Measurements from ENCODE around the gene DOCK2.
"Not testable (repeated sequence)": the region's sequence is repeated elsewhere in the genome, so short reads cannot be mapped to it uniquely, and the experiment has no call there.

Gene DOCK2

DNA sequence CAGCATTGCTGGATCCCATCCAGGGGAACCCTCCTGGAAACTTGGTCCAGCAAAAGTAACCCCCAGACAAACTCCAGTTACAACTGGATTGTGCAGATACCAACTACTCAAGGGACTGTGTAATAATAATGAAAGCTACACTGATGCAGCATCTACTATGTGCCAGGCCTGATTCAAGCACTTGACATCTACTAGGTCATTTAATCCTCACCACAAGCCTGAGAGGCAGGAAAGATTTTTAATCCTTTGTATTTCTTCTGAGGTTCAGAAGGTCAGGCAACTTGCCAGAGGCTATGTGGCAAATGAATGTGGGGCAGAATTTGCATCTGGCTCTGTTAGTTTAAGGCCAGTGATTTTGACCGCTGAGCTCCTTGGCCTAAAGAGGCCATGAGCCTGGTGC, 439.1 kb downstream of the DOCK2 start:
- DNase-seq: no peak

DNA sequence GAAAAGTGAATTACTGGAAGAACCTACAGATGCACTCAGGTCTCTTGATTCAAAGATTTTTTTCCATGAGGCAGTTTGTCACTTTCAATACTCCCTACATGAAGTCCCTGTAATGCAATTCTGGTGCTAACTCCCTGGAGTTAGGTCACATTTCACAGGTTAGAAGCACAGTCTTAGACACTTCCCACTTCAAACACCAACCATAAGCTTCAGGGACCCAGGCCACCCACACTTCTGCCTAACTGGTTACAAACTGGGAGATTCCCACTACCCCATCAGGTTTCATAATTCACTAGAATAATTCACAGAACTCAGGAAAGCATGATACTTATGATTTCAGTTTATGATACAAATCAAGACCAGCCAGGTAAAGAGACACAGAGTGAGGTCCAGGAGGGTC, 439.7 kb downstream of the DOCK2 start:
- DNase-seq: no peak

DNA sequence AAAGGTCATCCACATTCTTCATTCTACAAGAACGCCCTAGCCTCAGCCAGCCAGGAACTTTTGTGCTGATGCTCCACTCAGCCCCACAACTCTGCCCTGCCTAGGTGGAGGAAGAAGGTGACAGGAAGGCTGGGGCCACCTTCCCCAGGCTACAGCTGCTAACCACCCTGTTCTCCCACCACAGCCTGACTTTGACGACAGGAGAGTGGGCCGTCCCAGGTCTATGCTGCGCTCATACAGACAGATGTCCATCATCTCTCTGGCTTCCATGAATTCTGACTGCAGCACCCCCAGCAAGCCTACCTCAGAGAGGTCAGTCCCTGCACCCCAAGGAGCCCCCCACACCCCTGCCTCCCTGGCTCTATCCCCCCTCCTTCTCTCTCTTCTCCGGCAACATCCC, 440.5 kb downstream of the DOCK2 start:
- DNase-seq: no peak

DNA sequence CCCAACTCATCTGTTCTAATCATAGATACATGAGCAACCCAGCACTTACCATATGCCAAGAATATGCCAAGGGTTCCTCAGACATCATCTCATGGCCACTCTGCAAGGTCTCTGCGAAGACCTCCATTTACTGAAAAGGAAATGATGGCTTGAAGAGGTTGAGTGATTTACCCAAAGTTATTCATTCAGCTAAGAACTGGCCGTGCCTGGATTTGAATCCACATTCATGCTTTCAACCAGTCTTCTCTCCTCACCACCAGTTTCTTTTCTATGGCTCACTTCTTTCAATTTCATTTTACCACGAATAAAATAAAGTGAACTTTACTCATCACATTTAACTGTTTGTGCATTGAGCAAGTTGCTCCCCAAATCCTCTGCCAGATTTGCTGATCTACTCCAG, 441.4 kb downstream of the DOCK2 start:
- no peak for DNase-seq

DNA sequence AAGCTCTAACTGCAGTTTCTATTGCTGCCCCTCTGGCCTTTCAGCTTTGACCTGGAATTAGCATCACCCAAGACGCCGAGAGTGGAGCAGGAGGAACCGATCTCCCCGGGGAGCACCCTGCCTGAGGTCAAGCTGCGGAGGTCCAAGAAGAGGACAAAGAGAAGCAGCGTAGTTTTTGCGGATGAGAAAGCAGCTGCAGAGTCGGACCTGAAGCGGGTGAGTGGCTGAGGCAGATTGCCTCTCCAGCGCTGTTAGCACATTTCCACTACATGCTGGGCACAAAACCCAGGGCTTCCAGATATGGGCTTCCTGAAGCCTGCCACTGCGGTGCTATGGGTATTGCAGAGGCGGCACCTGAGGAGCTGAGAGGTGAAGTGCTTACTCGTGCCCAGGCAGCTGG, 441.9 kb downstream of the DOCK2 start:
- no peak for DNase-seq

DNA sequence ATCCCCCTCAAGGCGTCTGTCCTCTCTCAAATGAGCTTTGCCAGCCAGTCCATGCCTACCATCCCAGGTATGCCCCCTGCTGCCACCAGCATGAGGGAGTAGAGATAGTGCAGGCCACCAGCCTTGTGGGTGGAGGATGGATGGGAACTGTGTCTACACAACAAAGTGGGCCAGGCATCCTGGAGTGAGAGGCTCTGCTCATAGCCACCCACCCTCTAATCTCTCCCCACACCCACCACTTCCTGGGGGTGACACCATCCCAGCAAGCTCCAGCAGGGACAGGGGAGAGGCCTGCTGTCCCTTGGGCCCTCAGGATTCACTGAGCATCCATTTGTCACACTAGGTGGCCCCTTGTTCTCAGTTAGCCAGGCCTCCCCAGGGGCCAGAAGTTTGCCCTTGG, 443.1 kb downstream of the DOCK2 start:
- DNase-seq: no peak

DNA sequence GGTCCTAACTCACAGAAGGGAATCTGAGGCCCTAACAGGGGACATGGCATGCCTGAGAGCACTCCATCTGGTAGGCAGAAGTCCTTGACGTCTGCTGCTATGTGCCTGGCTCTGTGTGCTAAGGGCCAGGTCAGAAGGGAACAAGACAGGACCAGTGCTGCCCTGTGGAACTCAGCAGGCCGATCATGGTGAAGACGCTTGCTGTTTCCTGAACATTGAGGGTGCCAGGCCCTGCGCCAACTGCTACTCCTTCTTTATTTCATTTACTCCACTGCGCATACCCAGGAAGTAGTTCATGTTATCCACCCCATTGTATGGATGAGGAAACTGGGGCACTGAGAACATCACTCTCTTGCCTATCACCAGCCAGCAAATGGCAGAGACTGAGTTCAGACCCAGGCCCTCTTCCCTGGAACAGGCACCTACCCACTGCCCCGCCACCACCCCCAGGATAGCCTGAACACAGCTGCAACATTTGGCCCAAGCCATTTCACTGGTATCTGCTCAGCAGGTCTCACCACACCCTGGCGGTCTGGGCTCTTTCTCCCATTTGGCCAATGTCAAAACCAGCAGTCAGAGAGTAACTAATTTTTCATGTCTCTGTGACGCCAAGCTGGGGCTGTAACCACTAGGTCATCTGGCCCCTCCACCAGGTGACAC, 443.8 kb downstream of the DOCK2 start:
- DNase-seq: no peak

DNA sequence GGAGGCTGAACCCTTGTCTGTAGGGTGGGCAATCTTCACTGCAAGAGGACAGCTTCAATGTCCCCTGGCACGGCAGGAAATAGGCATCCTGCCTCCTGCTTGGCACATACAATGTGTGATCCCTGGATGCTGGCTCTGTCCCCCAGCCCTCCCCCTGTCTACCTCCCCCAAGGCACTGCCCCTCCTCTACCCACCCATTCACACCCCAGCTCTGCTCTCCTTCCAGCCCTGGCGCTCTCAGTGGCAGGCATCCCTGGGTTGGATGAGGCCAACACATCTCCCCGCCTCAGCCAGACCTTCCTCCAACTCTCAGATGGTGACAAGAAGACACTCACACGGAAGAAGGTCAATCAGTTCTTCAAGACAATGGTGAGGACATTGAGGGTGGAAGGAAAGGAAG, 444.5 kb downstream of the DOCK2 start:
- no peak for DNase-seq

DNA sequence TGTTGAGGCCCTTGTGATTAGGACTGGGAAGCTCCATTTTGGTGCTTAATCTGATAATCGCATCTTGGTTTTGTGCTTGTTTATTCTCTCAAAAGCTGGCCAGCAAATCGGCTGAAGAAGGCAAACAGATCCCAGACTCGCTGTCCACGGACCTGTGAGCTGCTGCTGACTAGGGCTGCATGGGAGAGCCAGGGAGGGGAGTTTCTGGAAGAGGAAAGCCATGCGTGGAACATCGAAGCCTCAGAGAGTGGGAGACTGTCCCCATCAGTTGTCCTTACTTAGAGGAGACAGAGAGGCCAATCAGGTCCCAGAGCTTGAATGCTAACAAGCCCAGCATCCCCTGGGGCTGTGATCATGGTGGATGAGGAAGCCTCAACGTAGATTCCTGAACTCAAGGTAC, 445.6 kb downstream of the DOCK2 start:
- no peak for DNase-seq

DNA sequence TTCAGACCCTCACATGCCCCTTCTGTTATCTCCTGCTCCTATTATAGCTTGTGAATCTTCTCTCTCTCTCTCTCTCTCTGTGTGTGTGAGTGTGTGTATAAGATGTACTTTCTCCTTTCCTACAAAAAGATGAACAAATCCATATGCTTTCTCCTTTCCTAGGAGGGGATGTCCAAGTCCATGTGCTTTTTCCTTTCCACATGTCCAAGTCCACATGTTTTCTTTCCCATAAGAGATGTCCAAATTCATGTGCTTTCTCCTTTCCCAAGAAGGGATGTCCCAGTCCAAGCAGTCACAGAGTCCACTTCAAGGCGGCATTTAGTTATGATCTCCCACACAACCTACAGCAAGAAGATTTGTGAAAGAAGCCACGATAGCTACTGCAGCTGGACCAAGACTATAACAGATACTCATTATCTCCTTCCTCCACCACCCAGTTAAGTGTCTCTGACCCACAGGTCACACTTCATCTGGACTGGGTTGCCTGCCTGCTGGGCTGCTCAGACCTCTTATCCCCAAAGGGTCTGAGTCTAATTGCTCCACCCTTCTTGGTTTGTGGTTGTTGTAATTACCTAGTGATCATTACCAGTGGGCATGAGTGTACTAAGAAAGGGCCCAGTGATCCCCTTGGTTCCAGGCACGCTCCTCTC, 450.2 kb downstream of the DOCK2 start:
- peak; percentile 37 for DNase-seq

DNA sequence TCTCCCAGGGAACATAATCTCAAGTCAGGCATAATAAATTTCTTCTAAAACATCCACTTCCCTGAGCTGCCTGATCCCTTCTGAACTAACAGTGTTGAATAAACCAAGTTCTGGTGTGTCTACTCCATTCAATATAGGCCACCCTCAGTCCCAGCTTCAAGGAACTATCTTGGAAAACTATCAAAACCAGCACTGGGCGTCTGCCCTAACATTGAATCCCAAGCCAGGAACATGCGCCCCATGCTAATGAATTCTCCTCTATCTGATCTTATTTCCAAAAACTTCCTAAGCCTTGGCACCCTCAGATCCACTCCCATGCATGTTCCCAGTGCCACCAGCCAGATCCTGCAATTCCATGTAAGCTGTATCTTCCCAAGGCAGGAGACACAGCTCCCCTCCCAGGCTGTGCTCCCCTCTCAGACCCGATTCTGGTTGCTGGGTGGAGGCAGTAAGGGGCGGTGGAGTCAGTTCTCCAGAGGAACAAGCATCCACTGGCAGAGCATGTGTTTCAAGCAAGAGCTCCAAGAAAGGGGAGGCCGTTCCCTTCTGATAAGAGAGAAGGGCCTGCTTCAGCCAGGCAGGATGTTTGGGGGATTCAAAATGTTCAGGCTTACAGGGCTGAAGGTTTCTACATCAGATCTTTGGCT, 455.5 kb downstream of the DOCK2 start:
- peak; percentile 17 for DNase-seq

DNA sequence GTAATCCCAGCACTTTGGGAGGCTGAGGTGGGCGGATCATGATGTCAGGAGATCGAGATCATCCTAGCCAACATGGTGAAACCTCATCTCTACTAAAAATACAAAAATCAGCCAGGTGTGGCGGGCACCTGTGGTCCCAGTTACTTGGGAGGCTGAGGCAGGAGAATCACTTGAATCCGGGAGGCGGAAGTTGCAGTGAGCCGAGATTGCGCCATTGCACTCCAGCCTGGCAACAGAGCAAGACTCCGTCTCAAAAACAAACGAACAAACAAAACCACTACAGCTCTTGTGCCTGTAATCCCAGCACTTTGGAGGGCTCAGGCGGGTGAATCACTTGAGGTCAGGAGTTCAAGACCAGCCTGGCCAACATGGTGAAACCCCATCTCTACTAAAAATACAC, 457.3 kb downstream of the DOCK2 start:
- DNase-seq: not testable (repeated sequence)

DNA sequence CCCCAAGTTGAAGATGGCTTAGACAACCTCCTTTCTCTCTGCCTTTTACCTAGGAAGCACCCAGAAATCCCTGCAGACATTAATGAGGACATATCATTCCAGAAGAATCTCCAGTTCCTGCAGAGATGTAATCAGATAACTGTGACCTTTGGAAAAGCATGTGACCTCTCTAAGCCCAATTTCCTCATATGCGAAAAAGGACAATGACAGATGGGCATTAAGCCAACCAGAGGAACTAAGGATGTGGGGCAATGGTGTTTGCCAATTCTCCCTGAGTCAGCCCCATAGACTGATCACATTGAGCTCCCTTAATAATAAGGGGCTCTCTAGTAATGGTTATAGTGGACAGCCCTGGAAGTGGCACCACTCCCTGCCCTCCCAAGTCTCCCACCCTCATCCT, 458.6 kb downstream of the DOCK2 start:
- DNase-seq: no peak

DNA sequence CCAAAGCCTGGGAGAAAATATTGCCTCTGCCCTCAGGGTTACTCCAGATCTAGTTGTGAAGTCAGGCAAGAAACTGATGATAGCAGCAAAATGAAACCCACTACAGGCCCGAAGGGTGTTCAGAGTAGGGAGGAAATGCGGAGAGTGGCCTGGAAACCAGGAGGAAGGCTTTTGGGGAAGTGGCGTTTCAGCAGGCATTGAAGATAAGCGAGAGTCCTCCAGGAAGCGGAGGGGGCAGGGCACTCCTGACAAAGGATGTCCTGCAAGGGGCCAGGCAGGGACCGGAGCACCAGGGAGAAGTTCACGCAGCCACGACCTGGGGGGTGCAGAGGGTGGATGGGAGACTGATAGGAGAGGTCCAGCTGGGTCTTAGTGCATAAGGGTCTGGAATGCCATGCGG, 460.9 kb downstream of the DOCK2 start:
- peak; percentile 17 for DNase-seq

DNA sequence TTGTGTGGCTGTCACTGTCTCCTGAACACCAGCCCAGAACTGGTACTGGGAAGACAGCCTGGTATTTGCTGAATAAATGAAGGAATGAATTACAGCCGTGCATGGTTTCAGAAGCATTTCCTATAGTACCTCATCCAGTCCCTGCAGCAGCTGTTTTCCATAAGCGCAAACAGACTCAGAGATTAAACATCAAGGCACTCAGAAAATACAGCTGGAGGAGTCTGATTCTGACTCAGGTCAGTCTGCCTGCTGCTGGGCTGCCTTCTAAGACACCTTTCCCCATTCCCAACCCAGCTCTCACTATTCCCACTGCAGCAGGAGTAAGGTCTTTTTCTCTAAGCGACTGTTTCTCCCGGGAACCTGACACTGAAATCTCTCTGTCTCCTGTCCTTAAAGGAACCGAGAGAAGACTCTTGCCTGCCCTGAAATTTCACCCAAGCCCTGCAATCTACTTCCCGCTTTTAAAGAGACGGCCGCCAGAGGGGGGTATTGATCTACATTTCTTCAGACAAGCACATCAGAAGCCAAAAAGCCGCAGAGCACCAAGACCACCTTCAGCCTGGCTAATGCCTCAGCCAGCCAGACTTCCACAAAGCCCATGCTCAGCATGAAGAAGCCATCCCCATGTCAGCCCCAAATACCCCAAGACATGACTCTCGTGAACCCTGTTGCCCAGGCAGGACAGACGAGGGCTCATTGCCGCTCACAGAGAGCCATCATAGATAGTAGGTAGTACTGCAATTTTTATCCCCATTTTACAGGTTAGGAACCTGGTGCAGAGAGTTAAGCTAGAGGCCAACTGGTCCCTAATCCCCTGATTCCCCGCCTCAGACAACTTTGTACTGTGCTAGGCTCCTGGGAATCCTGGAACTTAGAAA, 463.2 kb downstream of the DOCK2 start:
- peak; percentile 83 for DNase-seq

DNA sequence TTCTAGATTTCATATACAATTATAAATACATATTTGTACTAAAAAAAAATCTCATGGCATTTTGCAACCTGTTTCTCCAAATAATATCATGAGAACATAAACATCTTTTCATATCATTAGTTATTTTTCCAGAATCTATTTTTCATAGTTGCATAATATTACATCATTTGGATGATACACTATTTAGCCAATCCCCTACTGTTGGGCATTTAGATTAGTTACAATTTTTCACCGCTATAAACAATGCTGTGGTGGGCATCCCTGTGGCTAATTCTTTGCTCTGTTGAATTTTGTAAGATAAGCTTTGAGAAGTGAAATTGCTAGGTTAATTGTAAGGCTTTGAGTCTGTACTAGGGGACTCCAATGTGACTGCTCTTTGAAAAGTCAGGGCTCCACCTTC, 466.4 kb downstream of the DOCK2 start:
- no peak for DNase-seq

DNA sequence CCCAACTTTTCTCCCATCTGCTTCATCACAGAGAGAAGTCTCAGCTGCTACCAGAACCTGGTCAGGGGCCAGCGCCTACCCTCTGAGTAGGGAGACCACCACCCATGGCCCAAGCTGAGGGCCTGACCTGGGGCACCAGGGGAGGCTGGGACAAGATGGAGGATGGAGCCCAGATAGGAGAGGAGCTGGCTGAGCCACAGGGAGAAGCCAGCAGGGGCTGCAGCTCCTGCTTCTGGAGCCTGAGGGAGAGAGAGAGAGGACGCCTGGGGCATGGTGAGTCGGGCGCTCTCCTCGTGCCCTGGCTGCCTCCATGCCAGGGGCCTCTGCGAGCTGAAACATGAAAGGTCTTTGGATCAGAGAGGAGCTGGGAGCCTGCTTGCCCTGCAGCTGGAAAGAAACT, 467.2 kb downstream of the DOCK2 start:
- no peak for DNase-seq

DNA sequence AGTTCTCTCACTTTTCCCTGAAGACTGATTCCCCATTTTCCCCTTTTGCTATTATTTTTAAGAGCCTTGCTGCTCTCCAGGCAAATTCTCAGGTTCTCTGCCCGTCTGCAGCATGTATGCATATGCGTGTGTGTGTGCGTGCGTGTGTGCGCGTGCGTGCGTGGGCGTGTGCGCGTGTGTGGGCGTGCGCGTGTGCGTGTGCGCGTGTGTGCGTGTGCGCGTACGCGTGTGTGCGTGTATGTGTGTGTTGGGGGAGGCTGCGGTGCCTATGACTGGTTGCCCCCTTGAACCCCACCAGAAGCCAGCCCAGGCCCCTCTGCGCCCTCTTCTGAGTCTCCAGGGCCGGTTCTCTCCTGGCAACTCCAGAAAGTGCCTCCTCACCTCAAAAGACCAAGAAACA, 467.6 kb downstream of the DOCK2 start:
- DNase-seq: no peak

DNA sequence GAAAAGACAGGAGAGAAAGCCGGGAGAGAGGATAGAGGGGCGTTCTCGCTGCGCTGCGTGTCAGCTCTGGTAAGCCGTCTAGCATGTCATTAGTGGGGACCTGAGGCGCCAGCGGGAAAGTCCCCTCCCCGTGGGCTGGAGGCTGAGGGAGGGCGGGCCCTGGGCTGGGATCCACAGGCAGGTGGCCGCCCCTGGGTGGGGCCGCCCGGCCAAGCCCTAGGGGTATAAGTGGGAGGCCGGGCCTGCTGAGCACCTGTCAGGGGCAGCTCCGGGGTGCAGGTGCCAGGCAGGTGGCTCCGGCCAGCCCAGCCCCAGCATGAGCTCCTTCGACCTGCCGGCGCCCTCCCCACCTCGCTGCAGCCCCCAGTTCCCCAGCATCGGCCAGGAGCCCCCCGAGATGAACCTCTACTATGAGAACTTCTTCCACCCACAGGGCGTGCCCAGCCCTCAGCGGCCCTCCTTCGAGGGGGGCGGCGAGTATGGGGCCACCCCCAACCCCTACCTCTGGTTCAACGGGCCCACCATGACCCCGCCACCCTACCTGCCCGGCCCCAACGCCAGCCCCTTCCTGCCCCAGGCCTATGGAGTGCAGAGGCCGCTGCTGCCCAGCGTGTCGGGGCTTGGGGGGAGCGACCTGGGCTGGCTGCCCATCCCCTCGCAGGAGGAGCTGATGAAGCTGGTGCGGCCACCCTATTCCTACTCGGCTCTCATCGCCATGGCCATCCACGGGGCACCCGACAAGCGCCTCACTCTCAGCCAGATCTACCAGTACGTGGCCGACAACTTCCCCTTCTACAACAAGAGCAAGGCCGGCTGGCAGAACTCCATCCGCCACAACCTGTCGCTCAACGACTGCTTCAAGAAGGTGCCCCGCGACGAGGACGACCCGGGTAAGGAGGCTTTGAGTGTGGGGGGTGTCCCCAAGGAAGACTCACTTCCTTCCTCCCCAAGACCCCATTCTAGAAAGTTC, 468.9 kb downstream of the DOCK2 start, which contains the start of gene FOXI1:
FOXI1 (plus strand) TSS at position 256 of the 970 bp plus-strand sequence; CDS start at position 317, 61 bp downstream.
- no peak for DNase-seq

DNA sequence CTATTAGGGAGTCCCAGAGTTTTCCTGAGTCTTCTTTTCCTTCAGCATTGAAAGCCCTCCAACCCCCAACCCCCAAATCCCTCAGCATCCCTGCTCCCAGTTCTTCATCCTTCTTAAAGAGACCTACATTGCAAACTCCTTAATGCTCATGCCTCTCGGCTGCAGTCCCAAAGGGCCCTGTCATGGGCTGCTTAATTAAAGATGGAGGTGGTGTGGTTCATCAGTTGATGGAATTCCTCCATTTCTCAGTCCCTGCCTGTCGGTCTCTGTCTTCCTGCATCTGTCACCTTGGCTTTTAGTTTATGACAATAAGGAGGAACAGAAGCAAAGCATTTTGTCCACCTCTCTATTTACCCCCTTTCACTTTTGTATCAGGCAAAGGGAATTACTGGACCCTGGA, 470.6 kb downstream of the DOCK2 start:
- no peak for DNase-seq

DNA sequence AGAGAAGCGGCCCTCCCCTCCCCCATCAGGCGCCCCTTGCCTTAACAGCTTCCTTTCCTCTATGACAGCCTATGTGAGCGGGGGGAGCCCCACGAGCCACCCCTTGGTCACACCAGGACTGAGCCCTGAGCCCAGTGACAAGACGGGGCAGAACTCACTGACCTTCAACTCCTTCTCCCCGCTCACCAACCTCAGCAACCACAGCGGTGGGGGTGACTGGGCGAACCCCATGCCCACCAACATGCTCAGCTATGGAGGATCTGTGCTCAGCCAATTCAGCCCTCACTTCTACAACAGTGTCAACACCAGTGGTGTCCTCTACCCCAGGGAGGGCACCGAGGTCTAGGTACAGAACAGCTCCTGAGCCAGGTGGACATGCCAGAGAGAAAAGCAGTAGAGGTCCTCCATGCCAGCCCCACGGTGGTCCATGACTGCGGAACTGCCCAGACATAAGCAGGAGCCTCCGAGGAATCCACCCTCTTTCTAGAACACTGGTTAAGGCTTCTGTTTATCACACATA, 471.3 kb downstream of the DOCK2 start:
- no peak for DNase-seq

All from OCI-M1 (cell line).